Heart left ventricle (tissue), 16 donors: Measurements from ENCODE around the gene HOMER1. TPM values are rescaled to one million over a fixed set of nuclear protein-coding genes. Genes with fewer than 3 reads are reported as not detected.

Experiments used
- ATAC-seq, 4 donors: fragments of 200-7000 bp; cut with Tn5 transposase; one replicate each; pipeline ENCODE4 v1.9.1; 2020 to 2022; ENCODE audit warnings: moderate library complexity in 4 of 4, mild to moderate bottlenecking in 3 of 4, moderate number of reproducible peaks in 1 of 4
- DNase-seq, 5 donors: peaks; one replicate each; pipeline ENCODE4 v3.0.0-alpha.2; 2020
- H3K27ac ChIP-seq, 12 donors: fragments of 200-600 bp; sonication (generic) in 4 of 12; one replicate each; pipeline versions ENCODE4 v1.5.0 to v1.8.0; 2016 to 2022; ENCODE audit warnings: mild to moderate bottlenecking in 2 of 12
- H3K27me3 ChIP-seq, 9 donors: fragments of 200-600 bp; sonication (generic) in 2 of 9; one replicate each; pipeline versions ENCODE4 v1.5.1 to v1.8.0; 2016 to 2022; ENCODE audit warnings: mild to moderate bottlenecking in 3 of 9
- H3K36me3 ChIP-seq, 9 donors: fragments of 200-600 bp; sonication (generic) in 2 of 9; one replicate each; pipeline versions ENCODE4 v1.5.0 to v1.8.0; 2018 to 2022; ENCODE audit warnings: mild to moderate bottlenecking in 2 of 9
- H3K4me1 ChIP-seq, 12 donors: fragments of 200-600 bp; sonication (generic) in 4 of 12; one replicate each; pipeline versions ENCODE4 v1.5.0 to v1.8.0; 2016 to 2022; ENCODE audit warnings: mild to moderate bottlenecking in 3 of 12
- H3K4me3 ChIP-seq, 12 donors: fragments of 200-600 bp; sonication (generic) in 4 of 12; one replicate each; pipeline versions ENCODE4 v1.5.0 to v1.8.0; 2017 to 2022; ENCODE audit warnings: mild to moderate bottlenecking in 9 of 12, moderate library complexity in 4 of 12
- H3K9me3 ChIP-seq, 12 donors: fragments of 200-600 bp; sonication (generic) in 4 of 12; one replicate each; pipeline versions ENCODE4 v1.5.0 to v1.8.0; 2016 to 2022; ENCODE audit warnings: mild to moderate bottlenecking in 1 of 12
- POLR2A ChIP-seq, 2 donors: fragments of 450-650 bp; IDR thresholded peaks; one replicate each; pipeline ENCODE4 v1.6.1; 2017; ENCODE audit warnings: antibody characterized with exemption in 2 of 2, mild to moderate bottlenecking in 2 of 2, moderate library complexity in 2 of 2
- WGBS, 4 donors: extraction: QIAGEN DNeasy Blood & Tissue Kit in 2 of 4; methylation state at CpG; one replicate each; pipeline versions ENCODE4 v1.1.5 to v1.1.7; 2013 to 2018; 5-methylcytosine and 5-hydroxymethylcytosine counted together
- intact Hi-C, 10 donors: fragments of 100-400 bp; cut with DNase I; formaldehyde crosslinking; loops; one replicate each; pipeline versions ENCODE4 v1.11.1 to v1.14.2; 2022
- polyA plus RNA-seq, 2 donors: library from polyadenylated mRNA; stranded (reverse); fragments of 200-250 nt; gene quantifications; one replicate each; pipeline ENCODE4 v1.2.3, GENCODE V29; 2013
- total RNA-seq, 9 donors: library from RNA; depleted of rRNA in 2 of 9; stranded (reverse); fragments of >200 nt in 2 of 9; fragmentation: NEBNext Ultra II Directional in 3 of 9; extraction: Animal tissue kit (Norgen Biotek cat#: 25700) in 3 of 9; gene quantifications; one replicate each; pipeline versions ENCODE4 v1.1.0 to v1.2.4, GENCODE V29; 2016 to 2023
- TF ChIP-seq, protein P1 (sequence below), 12 donors: fragments of 200-600 bp; sonication (generic) in 4 of 12; IDR thresholded peaks; one replicate each; pipeline versions ENCODE4 v1.5.0 to v1.8.0; 2018 to 2022; ENCODE audit warnings: antibody characterized with exemption in 12 of 12, mild to moderate bottlenecking in 5 of 12
- donor health status: ischemic (EF 13 %, LVEDD 7.1; RV severe dilation, severe dysfunction).
- donor health status: healthy with polysubstance abuse.
- donor health status: DM: no; HTN: yes; CAD: no.
- donor health status: DM: no; HTN: no; CAD: no.
- donor health status: ischemic (EF 25% LVEDD 6.9; RV normal size, moderate dysfunction).
- donor health status: ischemic (EF 25% LVEDD 5.7; RV mildly dilated, moderate dysfunction).
- donor health status: healthy.
- donor health status: DM: yes; HTN: yes; CAD: no.
- donor health status: ischemic (EF 35%, LVEDD 5.7; RV mildly dilated, moderate dysfunction).
- donor health status: nonischemic (EF 11% LVEDD 7.7; RV severe dilation, severe dysfunction).
- donor health status: DM: yes; HTN: yes; CAD: no.
- donor health status: PGD.
- donor health status: ischemic (EF 29% LVEDD 5.4; RV normal size, mild dysfunction).
- donor health status: nonischemic (EF 23%, LVEDD 6.1; RV moderate dilation, normal function).

HOMER1 gene
- total and polyA plus RNA-seq, 11 donors = 12.1 to 83.5 (median 51.0) TPM

DNA sequence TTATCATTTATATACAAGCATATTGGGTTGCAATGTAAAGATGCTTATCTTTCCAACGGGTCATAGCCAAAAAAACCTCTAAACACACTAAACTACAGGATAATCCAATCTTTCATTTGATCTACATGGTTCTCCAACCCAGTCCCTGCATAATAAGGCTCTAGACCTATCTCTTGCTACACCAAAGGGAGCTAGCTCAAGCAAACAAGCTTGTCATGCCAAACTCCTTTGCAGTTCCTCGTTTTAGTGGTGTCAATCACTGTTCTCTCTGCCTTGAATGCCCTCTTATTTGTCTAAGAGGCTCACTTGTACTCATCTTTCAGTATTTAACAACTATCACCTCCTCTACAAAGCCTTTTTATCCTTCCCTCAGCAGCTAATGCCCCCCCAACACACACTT lies 5.6 kb downstream of the HOMER1 start:
- H3K27me3 ChIP-seq = peaks cover 0 to 34% (median 0%) of the 10 kb centered on the region in 9 donors
- ATAC-seq = peak; percentile 29 to 47 (median 36)
- H3K4me1 ChIP-seq = peaks cover 0 to 19% (median 7%) of the 10 kb centered on the region in 12 donors
- peak overlapping the region in 6 of 12 donors; percentile 77 to 95 (median 90) for H3K4me3 ChIP-seq
- H3K27ac ChIP-seq = peak overlapping the region; percentile 21 to 99 (median 96)
- intact Hi-C loops = no loop called here
- no peak for TF ChIP-seq POLR2A (IDR thresholded peaks at IDR 0.05)
- TF ChIP-seq, protein P1, sequence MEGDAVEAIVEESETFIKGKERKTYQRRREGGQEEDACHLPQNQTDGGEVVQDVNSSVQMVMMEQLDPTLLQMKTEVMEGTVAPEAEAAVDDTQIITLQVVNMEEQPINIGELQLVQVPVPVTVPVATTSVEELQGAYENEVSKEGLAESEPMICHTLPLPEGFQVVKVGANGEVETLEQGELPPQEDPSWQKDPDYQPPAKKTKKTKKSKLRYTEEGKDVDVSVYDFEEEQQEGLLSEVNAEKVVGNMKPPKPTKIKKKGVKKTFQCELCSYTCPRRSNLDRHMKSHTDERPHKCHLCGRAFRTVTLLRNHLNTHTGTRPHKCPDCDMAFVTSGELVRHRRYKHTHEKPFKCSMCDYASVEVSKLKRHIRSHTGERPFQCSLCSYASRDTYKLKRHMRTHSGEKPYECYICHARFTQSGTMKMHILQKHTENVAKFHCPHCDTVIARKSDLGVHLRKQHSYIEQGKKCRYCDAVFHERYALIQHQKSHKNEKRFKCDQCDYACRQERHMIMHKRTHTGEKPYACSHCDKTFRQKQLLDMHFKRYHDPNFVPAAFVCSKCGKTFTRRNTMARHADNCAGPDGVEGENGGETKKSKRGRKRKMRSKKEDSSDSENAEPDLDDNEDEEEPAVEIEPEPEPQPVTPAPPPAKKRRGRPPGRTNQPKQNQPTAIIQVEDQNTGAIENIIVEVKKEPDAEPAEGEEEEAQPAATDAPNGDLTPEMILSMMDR (IDR thresholded peaks at IDR 0.05) = no peak
- 38 to 49% (median 40%) methylated on average over 2 of the region's 2 CpGs for WGBS, 4 donors
- H3K9me3 ChIP-seq = no peaks in the 10 kb centered on the region
- no peak for DNase-seq
- no peaks in the 10 kb centered on the region for H3K36me3 ChIP-seq

DNA sequence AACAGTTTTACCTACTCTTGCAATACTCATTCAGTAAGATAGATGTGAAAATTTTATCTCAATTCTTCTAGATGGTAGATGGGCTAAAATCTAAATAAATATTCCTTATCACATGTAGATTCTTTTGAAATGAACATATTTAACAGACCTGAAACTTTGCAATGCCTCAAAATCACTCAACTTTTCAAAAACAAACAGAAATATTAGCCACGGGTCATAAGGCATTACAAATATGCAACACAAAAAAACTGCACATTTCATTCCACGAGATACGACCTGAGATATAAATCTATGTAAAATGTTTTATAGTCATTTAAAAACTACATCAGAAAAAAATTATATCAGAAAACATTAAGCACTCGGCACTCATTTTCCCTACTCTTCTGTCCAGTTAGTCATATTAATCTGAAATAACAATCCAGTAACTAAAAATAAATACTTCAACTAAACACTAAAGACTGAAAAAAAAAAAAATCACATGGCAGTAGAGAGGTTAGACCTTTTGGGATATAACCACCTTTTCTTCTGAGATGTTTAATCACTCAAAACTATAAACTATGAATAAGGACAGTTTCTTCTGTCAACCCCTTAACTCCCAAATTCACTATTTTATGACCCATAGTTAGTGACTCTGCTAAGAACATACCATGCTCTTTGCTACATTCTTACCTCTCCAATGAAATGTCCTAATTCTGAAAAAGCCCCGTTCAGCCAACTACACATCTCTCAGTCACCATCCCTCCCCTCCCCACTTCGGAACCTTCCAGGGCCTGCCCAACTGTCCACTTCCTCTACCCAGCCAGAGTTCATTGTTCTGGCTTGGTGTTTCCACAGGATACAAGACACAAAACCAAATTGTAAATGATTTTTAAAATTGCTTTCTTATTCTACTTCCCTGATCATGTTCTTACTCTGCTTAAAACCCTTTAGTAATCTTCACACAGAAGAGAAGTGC lies 6.4 kb downstream of the HOMER1 start:
- H3K4me3 ChIP-seq = peak overlapping the region in 4 of 12 donors; percentile 16 to 95 (median 84)
- TF ChIP-seq, protein P1 (IDR thresholded peaks at IDR 0.05) = no peak
- no peak for TF ChIP-seq POLR2A (IDR thresholded peaks at IDR 0.05)
- no peaks in the 10 kb centered on the region for H3K9me3 ChIP-seq
- WGBS, 4 donors = 46 to 54% (median 49%) methylated on average over 6 of the region's 6 CpGs
- peak overlapping the region; percentile 21 to 99 (median 96) for H3K27ac ChIP-seq
- peaks cover 0 to 26% (median 0%) of the 10 kb centered on the region in 9 donors for H3K27me3 ChIP-seq
- peak in 2 of 4 donors; percentile 33 to 56 for ATAC-seq
- peak in 1 of 5 donors; percentile 28 for DNase-seq
- H3K36me3 ChIP-seq = no peaks in the 10 kb centered on the region
- intact Hi-C loops = no loop called here
- H3K4me1 ChIP-seq = peaks cover 0 to 14% (median 3%) of the 10 kb centered on the region in 12 donors

DNA sequence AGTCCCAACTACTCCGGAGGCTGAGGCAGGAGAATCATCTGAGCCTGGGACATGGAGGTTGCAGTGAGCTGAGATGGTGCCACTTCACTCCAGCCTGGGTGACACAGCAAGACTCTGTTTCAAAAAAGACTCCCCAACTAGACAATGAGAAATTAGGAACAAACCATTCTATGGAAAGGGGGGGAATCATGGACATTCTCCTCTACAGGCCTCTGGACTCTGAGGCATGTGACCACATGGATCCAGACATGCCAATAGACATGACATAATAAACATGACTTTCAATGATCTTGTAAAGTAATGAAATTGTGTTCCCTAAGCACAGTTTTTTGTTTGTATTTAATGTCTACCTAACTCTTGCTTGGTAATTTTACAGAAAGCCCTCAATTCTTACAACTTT lies 8.8 kb downstream of the HOMER1 start:
- intact Hi-C loops = no loop called here
- Histone ChIP-seq H3K9me3 (no peaks in the 10 kb centered on the region), H3K4me1 (peaks cover 0 to 16% (median 0%) of the 10 kb centered on the region in 12 donors), H3K4me3 (no peak overlapping the region), H3K27ac (peak overlapping the region in 1 of 12 donors; percentile 10), H3K36me3 (no peaks in the 10 kb centered on the region), H3K27me3 (peaks cover 0 to 3% (median 0%) of the 10 kb centered on the region in 9 donors)
- WGBS, 4 donors = 88 to 100% (median 100%) methylated on average over 1 of the region's 1 CpG
- TF ChIP-seq POLR2A (IDR thresholded peaks at IDR 0.05) = no peak
- TF ChIP-seq, protein P1 (IDR thresholded peaks at IDR 0.05) = no peak
- ATAC-seq = no peak
- DNase-seq = no peak

DNA sequence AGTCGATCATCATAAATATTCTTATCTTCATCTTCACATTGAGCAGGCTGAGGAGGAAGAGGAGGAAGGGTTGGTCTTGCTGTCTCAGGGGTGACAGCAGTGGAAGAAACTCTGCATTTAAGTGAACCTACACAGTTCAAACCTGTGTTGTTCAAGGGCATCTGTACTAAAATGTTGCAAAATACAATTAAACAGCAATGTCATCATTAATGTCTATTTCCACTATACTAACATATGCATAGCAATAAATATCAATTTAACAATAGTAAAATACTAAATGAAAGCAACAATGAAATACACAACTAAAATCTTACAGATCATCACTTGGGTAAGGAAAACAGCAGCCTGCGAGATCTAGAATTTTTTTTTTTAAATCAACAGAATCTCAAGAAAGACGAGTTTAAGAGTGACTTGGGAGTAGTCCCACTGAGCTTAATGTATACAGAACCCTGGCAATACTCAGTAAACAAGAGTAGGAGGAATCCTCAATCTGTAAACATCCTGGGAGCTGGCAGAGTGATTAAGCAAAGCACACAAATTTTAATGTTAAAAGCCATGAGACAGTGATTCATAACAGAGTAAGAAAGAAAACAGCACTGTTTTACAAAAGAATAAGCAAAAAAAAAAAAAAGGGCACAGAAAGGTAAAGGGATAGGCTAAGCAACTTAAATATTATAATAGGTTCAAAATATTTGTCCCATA lies 10.0 kb downstream of the HOMER1 start:
- no peak for ATAC-seq
- H3K27me3 ChIP-seq = no peaks in the 10 kb centered on the region
- H3K4me3 ChIP-seq = no peak overlapping the region
- no peak for DNase-seq
- no peaks in the 10 kb centered on the region for H3K9me3 ChIP-seq
- H3K4me1 ChIP-seq = peaks cover 0 to 23% (median 2%) of the 10 kb centered on the region in 12 donors
- intact Hi-C loops = no loop called here
- H3K36me3 ChIP-seq = no peaks in the 10 kb centered on the region
- H3K27ac ChIP-seq = peak overlapping the region in 1 of 12 donors; percentile 7
- 63 to 77% (median 70%) methylated on average over 3 of the region's 3 CpGs for WGBS, 4 donors
- TF ChIP-seq POLR2A (IDR thresholded peaks at IDR 0.05) = no peak
- TF ChIP-seq, protein P1 (IDR thresholded peaks at IDR 0.05) = no peak
